GM12892 (cell line): Measurements from ENCODE around the gene TRIM8.
A peak's percentile ranks its signal among the peaks of the same experiment; 100 is the strongest.

Experiments
- DNase-seq: peaks from one replicate; pipeline ENCODE4 v3.0.0; 2011; ENCODE audit not compliant: insufficient read length
- FAIRE-seq: peaks from 2 replicates; lab custom pipeline; 2011; peaks lifted over from hg19 to GRCh38; lab: Jason Lieb, UNC
- POLR2A ChIP-seq: IDR thresholded peaks from 2 replicates; pipeline ENCODE4 v1.6.1; 2011; ENCODE audit warnings: low read depth, low read length, control low read depth
- POLR2AphosphoS5 ChIP-seq: IDR thresholded peaks from 2 replicates; pipeline ENCODE4 v1.6.1; 2011; ENCODE audit warnings: low read depth, low read length, control low read depth
- TAF1 ChIP-seq: IDR thresholded peaks from 2 replicates; pipeline ENCODE4 v1.6.1; 2011; ENCODE audit warnings: low read depth, mild to moderate bottlenecking, control low read depth, low read length, borderline replicate concordance

Gene TRIM8

GRCh38 chr10:102641402-102641801, 2.9 kb upstream of the TRIM8 start:
- no peak for TF ChIP-seq POLR2AphosphoS5
- TF ChIP-seq POLR2A: no peak
- TF ChIP-seq TAF1: no peak
- FAIRE-seq (no peak), DNase-seq (no peak)

- DNase-seq (peak; percentile 77), FAIRE-seq (peak; percentile 96)
- TF ChIP-seq POLR2AphosphoS5 (no peak; the same call in none of the 2 replicates), TAF1 (no peak), POLR2A (peak; percentile 73)
Measured at GRCh38 chr10:102641880-102642735, 2.2 kb upstream of the TRIM8 start.

- TF ChIP-seq POLR2AphosphoS5: no peak
- TF ChIP-seq TAF1: no peak
- no peak for TF ChIP-seq POLR2A
- no peak for DNase-seq
- no peak for FAIRE-seq
Measured at GRCh38 chr10:102642736-102643335, 1.4 kb upstream of the TRIM8 start.

GRCh38 chr10:102643336-102644065, 778 bp upstream of the TRIM8 start:
- TF ChIP-seq POLR2A (no peak; the same call in 1 of the 2 replicates), POLR2AphosphoS5 (no peak), TAF1 (no peak)
- FAIRE-seq: peak; percentile 60
- DNase-seq: no peak

- peak; percentile 87 for FAIRE-seq
- TF ChIP-seq POLR2AphosphoS5 (peak; percentile 66), POLR2A (peak; percentile 68; the same call in 1 of the 2 replicates), TAF1 (no peak)
Measured at GRCh38 chr10:102644646-102645387, 538 bp downstream of the TRIM8 start.

GRCh38 chr10:102645388-102645740, 1.1 kb downstream of the TRIM8 start:
- TF ChIP-seq POLR2AphosphoS5 (no peak), POLR2A (peak; percentile 29; the same call in 1 of the 2 replicates), TAF1 (no peak)
- FAIRE-seq: no peak
- no peak for DNase-seq

More at GRCh38 chr10:102644646-102645387, 538 bp downstream of the TRIM8 start:
- no peak for DNase-seq

- peak; percentile 65 for DNase-seq
- peak; percentile 93 for FAIRE-seq
- no peak for TF ChIP-seq TAF1
- TF ChIP-seq POLR2AphosphoS5: peak; percentile 17; the same call in 1 of the 2 replicates
Measured at GRCh38 chr10:102645741-102646609, 1.7 kb downstream of the TRIM8 start.

- FAIRE-seq (peak; percentile 92), DNase-seq (no peak)
- no peak for TF ChIP-seq POLR2A
- TF ChIP-seq TAF1: no peak
- no peak for TF ChIP-seq POLR2AphosphoS5
Measured at GRCh38 chr10:102646610-102647442, 2.5 kb downstream of the TRIM8 start.

GRCh38 chr10:102647443-102648268, 3.4 kb downstream of the TRIM8 start:
- DNase-seq (no peak), FAIRE-seq (peak; percentile 66)
- TF ChIP-seq POLR2A: no peak
- TF ChIP-seq TAF1: no peak
- no peak for TF ChIP-seq POLR2AphosphoS5
